ENCODE results near the gene SMAD3.

DNA sequence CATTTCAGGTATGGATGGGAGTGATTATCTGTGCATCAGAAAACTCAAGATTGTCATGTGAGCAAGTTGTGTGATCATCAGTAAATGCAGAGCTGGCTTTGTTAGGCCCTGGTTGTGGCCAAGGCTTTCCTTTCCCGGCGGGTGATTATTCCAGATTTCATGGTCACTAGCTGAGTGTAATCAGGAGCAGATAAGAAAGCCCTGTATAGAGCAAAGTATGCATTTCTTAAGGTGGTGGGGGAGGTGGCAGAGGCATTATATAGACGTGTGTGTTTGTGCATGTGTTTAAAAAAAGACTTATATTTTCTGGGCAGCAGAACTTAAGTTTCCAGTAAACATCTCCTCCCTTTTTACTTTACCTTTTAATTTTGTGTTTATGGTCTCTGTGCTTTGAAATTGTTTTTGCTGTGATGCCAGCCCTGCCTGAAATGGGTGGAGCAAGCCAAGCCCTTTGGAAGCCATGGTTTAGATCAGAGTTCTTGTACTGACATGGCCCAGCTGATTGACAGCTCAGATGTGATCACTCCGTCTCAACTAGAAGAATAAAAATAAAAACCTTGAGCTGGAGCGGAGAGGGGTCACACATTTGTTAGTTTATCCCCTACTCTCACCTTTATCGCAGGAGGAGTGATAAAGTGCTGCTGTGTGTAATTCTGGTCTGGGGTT lies 22.2 kb downstream of the SMAD3 start:
- TF ChIP-seq POLR2A (IDR thresholded peaks at IDR 0.05; ENCODE audit: low read length): no peak
- no peak for TF ChIP-seq GATA1 (IDR thresholded peaks at IDR 0.05; ENCODE audit: low read depth, low read length)

Measured in erythroblast (primary cell).